ENCODE results near the gene GLG1.

DNA sequence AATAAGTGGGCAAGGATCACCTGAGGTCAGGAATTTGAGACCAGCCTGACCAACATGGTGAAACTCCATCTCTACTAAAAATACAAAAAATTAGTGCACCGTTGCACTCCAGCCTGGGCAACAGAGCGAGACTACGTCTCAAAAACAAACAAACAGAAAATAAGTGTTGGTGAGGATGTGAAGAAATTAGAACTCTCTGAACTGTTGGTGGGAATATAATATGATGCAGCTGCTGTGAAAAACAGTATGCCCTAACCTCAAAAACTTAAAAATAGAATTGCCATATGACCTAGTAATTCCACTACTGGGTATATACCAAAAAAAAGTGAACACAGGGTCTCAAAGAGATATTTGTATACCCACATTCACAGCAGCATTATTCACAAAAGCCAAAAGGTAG lies 26.1 kb downstream of the GLG1 start:
- TF ChIP-seq, protein P1, sequence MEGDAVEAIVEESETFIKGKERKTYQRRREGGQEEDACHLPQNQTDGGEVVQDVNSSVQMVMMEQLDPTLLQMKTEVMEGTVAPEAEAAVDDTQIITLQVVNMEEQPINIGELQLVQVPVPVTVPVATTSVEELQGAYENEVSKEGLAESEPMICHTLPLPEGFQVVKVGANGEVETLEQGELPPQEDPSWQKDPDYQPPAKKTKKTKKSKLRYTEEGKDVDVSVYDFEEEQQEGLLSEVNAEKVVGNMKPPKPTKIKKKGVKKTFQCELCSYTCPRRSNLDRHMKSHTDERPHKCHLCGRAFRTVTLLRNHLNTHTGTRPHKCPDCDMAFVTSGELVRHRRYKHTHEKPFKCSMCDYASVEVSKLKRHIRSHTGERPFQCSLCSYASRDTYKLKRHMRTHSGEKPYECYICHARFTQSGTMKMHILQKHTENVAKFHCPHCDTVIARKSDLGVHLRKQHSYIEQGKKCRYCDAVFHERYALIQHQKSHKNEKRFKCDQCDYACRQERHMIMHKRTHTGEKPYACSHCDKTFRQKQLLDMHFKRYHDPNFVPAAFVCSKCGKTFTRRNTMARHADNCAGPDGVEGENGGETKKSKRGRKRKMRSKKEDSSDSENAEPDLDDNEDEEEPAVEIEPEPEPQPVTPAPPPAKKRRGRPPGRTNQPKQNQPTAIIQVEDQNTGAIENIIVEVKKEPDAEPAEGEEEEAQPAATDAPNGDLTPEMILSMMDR (IDR thresholded peaks at IDR 0.05; ENCODE audit: low read depth, low read length, missing input control), result no peak
- TF ChIP-seq YY1 (IDR thresholded peaks at IDR 0.05) (no peak), EGR1 (IDR thresholded peaks at IDR 0.05; ENCODE audit: low read depth in 2 of 2) (no peak), TAF1 (conservative IDR thresholded peaks at IDR 0.05) (no peak)
- TF ChIP-seq, protein P2, sequence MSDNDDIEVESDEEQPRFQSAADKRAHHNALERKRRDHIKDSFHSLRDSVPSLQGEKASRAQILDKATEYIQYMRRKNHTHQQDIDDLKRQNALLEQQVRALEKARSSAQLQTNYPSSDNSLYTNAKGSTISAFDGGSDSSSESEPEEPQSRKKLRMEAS (IDR thresholded peaks at IDR 0.05), result no peak
- TF ChIP-seq, protein P3, sequence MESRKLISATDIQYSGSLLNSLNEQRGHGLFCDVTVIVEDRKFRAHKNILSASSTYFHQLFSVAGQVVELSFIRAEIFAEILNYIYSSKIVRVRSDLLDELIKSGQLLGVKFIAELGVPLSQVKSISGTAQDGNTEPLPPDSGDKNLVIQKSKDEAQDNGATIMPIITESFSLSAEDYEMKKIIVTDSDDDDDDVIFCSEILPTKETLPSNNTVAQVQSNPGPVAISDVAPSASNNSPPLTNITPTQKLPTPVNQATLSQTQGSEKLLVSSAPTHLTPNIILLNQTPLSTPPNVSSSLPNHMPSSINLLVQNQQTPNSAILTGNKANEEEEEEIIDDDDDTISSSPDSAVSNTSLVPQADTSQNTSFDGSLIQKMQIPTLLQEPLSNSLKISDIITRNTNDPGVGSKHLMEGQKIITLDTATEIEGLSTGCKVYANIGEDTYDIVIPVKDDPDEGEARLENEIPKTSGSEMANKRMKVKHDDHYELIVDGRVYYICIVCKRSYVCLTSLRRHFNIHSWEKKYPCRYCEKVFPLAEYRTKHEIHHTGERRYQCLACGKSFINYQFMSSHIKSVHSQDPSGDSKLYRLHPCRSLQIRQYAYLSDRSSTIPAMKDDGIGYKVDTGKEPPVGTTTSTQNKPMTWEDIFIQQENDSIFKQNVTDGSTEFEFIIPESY (IDR thresholded peaks at IDR 0.05), result no peak
